ENCODE measurements around the gene DTX1. TPM values are rescaled to one million over a fixed set of nuclear protein-coding genes. Genes with fewer than 3 reads are reported as not detected.

DTX1 gene
- total RNA-seq, 1 donor from 2014 or later: 1.8 TPM

- DNase-seq (ENCODE audit: low read depth in 2 of 2): no peak
Observed at GRCh38 chr12:113055594-113056380, 743 bp upstream of the DTX1 start.

- no peak for DNase-seq (ENCODE audit: low read depth in 2 of 2)
Observed at GRCh38 chr12:113056381-113056630, 224 bp upstream of the DTX1 start.

GRCh38 chr12:113057565-113058485, 1.3 kb downstream of the DTX1 start:
- no peak for DNase-seq (ENCODE audit: low read depth in 2 of 2)

GRCh38 chr12:113058553-113058952, 2.0 kb downstream of the DTX1 start:
- no peak for DNase-seq (ENCODE audit: low read depth in 2 of 2)

- DNase-seq (ENCODE audit: low read depth in 2 of 2): no peak
Observed at GRCh38 chr12:113059071-113059595, 2.6 kb downstream of the DTX1 start.

- DNase-seq (ENCODE audit: low read depth in 2 of 2): no peak
Observed at GRCh38 chr12:113060336-113060960, 3.9 kb downstream of the DTX1 start.

GRCh38 chr12:113061061-113061694, 4.6 kb downstream of the DTX1 start:
- DNase-seq (ENCODE audit: low read depth in 2 of 2): no peak

GRCh38 chr12:113062502-113063395, 6.2 kb downstream of the DTX1 start:
- no peak for DNase-seq (ENCODE audit: low read depth in 2 of 2)

- DNase-seq (ENCODE audit: low read depth in 2 of 2): no peak
Observed at GRCh38 chr12:113063396-113064350, 7.1 kb downstream of the DTX1 start.

- no peak for DNase-seq (ENCODE audit: low read depth in 2 of 2)
Observed at GRCh38 chr12:113064395-113065125, 8.0 kb downstream of the DTX1 start.

GRCh38 chr12:113065126-113066007, 8.8 kb downstream of the DTX1 start:
- no peak for DNase-seq (ENCODE audit: low read depth in 2 of 2)

GRCh38 chr12:113066813-113067400, 10.4 kb downstream of the DTX1 start:
- no peak for DNase-seq (ENCODE audit: low read depth in 2 of 2)

GRCh38 chr12:113067987-113068935, 11.7 kb downstream of the DTX1 start:
- DNase-seq (ENCODE audit: low read depth in 2 of 2): no peak

- no peak for DNase-seq (ENCODE audit: low read depth in 2 of 2)
Observed at GRCh38 chr12:113069149-113069548, 12.6 kb downstream of the DTX1 start.

GRCh38 chr12:113069751-113070116, 13.2 kb downstream of the DTX1 start:
- no peak for DNase-seq (ENCODE audit: low read depth in 2 of 2)
